T-helper 9 cell (primary cell): Measurements from ENCODE around the gene ST3GAL2.

Experiments used
- DNase-seq: peaks from one replicate; pipeline ENCODE4 v3.0.0-alpha.2; 2020
- total RNA-seq, 2 donors: gene quantifications; one replicate each; lab custom pipeline; 2026; lab: John Stamatoyannopoulos, UW

ST3GAL2 gene, protein sequence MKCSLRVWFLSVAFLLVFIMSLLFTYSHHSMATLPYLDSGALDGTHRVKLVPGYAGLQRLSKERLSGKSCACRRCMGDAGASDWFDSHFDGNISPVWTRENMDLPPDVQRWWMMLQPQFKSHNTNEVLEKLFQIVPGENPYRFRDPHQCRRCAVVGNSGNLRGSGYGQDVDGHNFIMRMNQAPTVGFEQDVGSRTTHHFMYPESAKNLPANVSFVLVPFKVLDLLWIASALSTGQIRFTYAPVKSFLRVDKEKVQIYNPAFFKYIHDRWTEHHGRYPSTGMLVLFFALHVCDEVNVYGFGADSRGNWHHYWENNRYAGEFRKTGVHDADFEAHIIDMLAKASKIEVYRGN
- total RNA-seq, result 29.2 to 51.8 reads per million in 2 donors

GRCh38 chr16:70438969-70439862 is at the start of gene ST3GAL2:
Gene ST3GAL2 (minus strand): TSS chr16:70439100. CDS start chr16:70398530, 40,570 bp downstream.
- peak; percentile 91 for DNase-seq

- DNase-seq, result no peak
Measured at GRCh38 chr16:70484867-70485266, 46.0 kb upstream of the ST3GAL2 start.

DNA sequence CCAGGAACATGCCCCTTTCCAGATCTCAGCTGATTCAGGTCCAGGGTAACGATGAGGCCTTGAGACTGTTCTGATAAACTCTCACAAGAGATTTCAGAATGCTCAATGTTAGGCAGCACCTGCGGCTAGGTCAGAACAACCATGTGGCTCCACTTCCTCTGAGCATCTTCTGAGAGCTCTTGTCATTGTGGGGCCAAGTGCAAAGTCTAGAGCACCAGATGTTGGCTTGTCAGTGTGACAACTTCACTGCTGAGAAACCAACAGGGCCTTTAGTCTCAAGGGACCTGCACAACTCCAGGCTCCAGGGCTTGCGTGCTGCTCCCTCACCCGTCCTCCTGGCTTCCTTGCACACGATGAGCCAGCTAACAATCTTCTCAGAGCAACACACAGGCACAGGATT is 44.5 kb upstream of the ST3GAL2 start:
- no peak for DNase-seq

- no peak for DNase-seq
Measured at GRCh38 chr16:70482624-70483023, 43.7 kb upstream of the ST3GAL2 start.

GRCh38 chr16:70481929-70482536 is 43.1 kb upstream of the ST3GAL2 start:
- DNase-seq, result no peak

- DNase-seq, result no peak
Measured at GRCh38 chr16:70480127-70481105, 41.5 kb upstream of the ST3GAL2 start.

DNA sequence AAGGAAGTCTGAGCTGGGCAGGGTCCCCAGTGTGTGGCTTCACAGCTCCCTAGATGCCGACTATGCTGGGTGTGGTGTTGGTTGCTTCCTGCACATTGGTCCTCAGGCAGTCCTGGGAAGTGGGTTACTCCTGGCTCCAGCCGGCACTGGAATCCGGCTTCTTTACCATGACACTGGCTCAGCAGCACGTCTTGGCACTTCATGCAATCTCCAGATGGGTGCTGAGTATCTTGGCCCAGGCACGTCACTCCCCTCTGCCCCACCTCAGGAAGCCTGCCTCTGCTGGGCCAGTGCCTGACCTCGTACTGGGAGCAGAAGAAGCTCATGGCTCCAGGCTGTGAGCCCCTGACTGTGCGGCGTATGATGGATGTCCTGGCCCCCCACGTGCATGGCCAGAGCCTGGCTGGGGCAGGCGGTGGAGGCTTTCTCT is 40.0 kb upstream of the ST3GAL2 start:
- DNase-seq, result no peak

DNA sequence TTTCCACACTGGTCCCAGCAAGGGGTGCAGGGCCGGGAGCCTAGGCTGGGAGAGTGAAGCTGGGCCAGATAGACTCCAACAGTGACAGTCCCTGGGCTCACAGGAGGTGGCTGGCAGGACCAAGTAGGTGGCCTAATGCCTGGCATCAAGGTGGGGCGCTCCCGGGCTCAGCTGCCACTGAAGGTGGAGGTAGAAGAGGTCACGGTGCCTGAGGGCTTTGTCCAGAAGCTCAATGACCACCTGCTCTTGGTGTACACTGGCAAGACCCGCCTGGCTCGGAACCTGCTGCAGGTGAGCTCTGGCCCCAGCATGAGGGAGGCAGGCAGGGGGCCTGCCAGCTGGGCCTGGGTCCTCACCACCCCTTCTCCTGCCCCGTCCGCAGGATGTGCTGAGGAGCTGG is 39.3 kb upstream of the ST3GAL2 start:
- no peak for DNase-seq

DNA sequence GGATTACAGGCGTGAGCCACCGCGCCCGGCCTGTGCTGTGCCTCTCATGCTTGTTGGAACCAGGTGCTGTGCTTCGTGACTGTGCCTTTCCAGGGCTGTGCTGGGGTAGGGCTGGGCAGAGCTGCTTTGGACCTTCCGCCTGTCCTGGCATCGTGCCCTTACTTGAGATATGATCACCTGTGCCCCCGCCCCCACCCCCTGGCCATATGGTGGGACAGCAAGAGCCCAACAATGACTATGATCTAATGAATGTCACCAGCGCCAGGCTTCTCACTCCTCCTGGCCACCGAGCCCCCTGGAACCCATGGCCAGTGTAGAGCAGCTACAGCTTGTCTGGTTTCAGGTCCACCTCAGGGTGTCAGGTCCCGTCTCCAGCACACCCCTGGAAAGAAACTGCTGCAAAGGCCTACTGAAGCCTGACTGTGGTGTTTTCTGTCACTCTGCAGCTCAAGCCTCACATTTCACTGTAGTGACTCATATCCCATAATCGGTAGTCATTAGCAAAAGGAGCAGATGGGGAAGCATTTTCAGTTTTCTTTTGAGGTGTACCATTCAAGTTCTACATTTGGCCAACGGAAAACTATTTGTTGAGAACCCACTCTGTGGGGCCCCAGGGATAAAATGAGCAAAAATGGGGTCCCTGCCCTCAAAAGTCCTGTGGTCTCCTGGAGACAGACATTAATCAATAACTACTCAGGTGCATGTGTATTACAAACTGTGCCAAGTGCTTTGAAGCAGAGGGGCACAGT is 37.5 kb upstream of the ST3GAL2 start:
- no peak for DNase-seq

GRCh38 chr16:70475054-70475871 is 36.4 kb upstream of the ST3GAL2 start:
- no peak for DNase-seq

DNA sequence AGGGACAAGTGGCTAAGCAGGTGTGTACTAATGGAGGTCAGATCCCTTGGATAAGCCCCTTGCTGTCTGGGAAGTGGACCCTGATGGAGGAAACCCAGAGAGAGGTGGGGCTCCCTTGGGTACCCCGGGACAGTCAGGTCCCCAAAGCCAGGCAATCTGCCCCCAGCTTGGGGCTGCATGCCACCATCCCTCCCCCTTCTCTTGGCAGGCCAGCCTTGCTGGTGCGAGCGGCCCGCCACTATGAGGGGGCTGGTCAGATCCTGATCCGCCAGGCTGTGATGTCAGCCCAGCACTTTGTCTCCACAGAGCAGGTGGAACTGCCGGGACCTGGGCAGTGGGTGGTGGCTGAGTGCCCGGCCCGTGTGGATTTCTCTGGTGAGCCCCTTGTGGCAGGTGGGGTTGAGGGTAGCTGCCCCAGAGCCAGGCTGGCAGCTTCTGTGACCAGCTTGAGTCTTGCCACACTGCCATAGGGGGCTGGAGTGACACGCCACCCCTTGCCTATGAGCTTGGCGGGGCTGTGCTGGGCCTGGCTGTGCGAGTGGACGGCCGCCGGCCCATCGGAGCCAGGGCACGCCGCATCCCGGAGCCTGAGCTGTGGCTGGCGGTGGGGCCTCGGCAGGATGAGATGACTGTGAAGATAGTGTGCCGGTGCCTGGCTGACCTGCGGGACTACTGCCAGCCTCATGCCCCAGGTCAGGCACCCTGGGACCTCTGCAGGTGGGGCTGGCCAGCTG is 35.6 kb upstream of the ST3GAL2 start:
- no peak for DNase-seq

DNA sequence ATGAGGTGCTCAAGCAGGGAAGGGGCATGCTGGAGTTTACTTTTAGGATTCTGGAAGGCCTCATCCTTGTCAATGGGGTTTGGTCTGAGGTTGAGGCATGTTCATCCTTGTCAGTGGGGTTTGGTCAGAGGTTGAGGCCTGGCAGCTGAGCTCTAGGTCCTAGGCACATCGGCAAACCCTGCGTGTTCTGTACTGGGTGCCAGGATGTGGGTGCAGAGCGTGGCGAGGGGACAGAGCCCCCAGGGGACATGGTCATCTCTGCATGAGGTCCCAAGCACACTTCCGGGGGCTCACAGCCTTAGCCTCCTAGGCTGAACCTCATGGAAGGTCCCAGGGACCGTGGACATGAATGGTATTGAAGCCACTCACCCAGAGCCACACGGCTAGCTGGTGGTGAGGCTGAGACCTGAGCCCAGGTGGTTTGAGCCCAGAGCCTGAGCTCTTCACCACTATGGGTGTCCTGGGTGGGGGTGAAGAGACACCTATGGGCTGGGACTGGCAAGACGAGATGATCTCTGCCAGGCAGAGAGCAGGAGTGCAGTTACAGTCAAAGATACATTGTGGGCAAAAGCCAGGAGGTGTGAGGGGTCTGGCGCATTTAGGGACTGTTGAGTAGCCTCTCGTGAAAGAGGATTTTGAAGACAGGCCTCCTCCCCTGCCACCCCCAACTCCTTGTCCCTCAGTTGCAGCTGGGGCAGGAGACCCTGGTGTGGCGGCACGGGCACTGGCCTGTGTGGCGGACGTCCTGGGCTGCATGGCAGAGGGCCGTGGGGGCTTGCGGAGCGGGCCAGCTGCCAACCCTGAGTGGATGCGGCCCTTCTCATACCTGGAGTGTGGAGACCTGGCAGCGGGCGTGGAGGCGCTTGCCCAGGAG is 34.8 kb upstream of the ST3GAL2 start:
- no peak for DNase-seq

GRCh38 chr16:70472786-70473433 is 34.0 kb upstream of the ST3GAL2 start:
- DNase-seq, result no peak

GRCh38 chr16:70470927-70471341 is 32.0 kb upstream of the ST3GAL2 start:
- no peak for DNase-seq

DNA sequence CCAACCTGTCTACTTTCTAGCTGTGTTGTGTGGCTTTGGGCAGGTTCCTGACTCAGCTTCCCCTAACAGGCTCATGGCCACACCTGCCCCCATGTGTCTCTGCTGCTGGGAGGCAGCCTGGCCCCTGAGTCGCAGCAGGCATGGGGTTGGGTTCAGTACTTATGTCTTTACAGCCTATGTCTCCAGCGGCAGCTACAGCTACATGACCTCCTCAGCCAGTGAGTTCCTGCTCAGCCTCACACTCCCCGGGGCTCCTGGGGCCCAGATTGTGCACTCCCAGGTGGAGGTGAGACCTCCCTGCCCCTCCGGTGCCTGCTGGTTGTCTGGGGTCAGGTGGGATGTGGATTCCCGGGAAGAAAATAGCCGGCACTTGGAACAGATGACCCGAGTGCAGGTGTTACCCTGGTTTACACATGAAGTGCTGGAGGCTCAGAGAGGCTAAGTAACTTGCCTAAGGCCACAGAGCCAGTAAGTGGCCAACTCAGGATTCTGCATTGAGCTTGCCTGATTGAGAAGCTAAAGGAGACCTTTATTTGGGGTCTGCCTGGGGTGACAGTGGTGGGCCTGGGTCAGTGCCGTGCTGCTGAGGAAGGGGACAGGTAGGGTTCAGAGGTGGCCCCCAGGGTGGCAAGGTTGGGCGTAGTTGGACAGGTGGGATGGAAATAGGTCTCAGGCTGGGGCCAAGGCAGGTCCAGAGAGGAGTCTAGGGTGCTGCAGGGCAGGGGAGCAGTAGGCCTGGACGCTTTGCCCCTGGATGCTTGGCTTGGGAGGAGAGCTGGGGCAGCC is 31.4 kb upstream of the ST3GAL2 start:
- DNase-seq, result no peak

GRCh38 chr16:70468776-70469525 is 30.1 kb upstream of the ST3GAL2 start:
- DNase-seq, result no peak
